ENCODE results near the gene UBIAD1. TPM values are rescaled to one million over a fixed set of nuclear protein-coding genes. Genes with fewer than 3 reads are reported as not detected.
A peak's percentile ranks its signal among the peaks of the same experiment; 100 is the strongest.
"Not testable (repeated sequence)": the region's sequence is repeated elsewhere in the genome, so short reads cannot be mapped to it uniquely, and the experiment has no call there.

The UBIAD1 gene, protein sequence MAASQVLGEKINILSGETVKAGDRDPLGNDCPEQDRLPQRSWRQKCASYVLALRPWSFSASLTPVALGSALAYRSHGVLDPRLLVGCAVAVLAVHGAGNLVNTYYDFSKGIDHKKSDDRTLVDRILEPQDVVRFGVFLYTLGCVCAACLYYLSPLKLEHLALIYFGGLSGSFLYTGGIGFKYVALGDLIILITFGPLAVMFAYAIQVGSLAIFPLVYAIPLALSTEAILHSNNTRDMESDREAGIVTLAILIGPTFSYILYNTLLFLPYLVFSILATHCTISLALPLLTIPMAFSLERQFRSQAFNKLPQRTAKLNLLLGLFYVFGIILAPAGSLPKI
- total RNA-seq (2014; rRNA removed; shearing (Covaris generic)): 13.6 TPM in 2 replicates
- 9.3 and 19.5 TPM in 2 replicates for polyA plus RNA-seq (2014; cell fraction: nucleus; rRNA removed)

DNA sequence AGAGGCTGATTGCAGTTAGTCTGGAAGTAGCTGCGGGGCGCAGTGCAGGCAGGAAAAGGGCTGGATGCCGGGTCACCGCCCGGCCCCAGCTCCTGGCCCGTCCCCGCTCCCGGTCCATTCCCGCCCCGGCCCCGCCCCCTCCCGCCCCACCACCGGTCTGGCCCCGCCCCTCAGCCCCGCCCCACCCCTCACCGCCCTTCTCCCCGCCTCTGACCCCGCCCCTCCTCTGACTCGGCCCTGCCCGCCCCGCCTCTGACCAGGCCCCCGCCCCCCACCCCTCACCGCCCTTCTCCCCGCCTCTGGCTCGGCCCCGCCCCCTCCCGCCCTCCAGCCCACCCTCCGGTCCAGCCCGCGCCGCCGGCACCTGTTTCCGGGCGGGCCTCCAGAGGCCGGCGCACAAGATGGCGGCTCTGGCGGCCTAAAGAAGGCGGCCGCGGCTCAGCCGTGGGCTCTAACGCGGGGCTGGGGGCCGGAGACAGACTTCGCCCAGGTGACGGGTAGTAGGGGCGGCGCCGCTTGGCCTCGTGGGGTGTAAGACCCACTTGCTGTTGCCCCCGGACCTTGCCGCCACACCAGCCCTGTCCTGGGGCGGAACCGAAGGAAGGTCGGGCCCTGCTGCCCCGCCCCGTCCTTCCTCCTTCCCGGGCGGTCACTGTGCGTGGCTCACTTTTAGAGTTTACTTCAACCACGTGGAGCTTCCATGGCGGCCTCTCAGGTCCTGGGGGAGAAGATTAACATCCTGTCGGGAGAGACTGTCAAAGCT lies at the start of gene UBIAD1:
Gene UBIAD1, plus strand, starts transcription at position 367 of the 763 bp plus-strand sequence. Its CDS starts 334 bp downstream, at position 701.
- DNase-seq (ENCODE audit: extremely low read depth, low read depth): peak; percentile 77

DNA sequence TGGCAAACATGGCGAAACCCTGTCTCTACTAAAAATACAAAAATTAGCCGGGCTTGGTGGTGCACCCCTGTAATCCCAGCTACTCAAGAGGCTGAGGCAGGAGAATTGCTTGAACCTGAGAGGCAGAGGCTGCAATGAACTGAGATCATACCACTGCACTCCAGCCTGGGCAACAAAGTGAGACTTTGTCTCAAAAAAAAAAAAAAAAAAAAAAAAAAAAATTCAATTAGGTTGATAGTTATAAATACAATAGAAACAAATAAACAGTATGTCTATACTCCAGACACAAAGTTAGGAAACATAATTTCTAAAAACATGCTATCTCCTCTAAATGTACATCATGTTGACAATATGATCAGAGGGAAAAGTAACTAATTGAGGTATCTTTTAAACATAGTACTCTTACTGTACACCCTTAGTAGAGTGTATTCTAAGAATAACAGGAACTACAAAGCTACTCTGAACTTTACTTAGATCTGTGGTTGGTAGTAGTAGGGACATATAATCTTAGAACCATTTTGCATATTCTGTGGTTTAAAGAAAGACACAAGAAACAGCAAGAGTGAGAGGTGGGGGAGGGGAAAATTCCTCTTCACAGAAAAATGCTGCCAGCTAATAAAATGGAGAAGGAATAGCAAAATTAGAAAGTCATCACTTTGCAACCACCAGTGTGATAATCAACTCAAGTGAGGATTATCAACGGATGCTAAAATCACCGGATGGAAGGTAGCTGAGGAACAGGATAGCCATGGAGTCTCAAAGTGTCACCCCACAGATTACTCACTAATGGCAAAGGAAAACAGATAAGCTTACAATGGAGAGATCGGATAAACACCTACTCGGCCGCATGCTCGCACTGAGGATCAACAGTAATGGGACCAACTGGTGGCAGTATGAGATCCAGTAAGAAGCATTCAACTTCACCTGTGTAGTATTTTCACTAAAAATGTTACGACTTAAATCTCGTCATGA lies 45.6 kb upstream of the UBIAD1 start:
- DNase-seq (ENCODE audit: extremely low read depth, low read depth): no peak

DNA sequence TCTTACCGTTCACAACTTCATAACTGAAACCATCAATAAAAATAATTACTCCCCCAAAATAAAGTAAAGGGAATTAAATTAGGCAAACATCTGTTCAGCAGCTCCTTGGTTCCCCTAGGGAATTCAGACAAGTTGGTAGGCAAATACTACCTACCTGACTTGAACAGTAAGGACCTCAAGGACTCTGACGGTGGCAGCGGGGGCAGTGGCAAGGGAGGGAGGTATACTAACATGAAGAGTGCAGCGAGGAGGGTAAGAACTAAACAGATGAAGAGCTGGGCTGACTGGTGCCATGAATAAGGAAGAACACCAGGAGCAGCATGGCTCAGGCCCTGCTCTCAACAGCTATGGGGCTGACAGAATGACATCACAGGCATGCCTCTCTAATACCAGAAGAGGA lies 43.8 kb upstream of the UBIAD1 start:
- no peak for DNase-seq (ENCODE audit: extremely low read depth, low read depth)

DNA sequence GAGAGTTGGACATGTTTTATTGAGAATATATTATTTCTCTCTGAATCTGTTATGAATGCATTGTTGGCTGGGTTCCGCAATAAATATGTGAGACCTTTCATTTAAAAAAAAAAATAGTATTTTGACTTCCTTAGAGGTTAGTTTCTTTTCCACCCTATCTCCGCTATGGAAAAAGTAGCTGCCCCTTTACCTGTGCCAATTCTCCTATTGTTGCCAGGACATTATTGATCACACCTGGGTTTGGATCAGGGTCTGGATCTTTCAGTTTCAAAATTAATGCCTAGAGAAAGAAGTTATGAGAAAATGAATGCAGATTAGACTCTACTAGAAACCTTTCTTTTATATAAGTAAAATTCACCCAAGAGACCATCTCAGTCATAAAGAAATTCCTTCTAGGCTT lies 39.8 kb upstream of the UBIAD1 start:
- DNase-seq (ENCODE audit: extremely low read depth, low read depth): no peak

DNA sequence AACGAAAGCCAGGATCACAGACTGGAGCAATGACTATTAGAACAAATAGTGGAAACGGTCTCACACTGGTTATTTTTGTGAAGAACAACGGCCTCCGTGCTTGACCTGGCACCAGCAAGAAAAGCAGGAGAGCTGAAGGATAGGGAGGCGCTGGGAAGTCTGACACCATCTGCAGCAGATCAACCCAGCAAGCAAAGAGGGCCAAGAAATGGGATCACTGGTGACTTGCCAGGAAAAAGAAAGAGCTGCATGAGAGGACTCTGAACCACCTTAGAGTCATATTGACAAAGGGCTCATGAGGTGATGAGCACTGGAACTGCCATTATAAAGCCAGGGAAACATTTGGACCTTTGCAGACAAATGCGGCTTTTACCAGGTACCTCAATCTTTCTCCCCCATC lies 35.6 kb upstream of the UBIAD1 start:
- no peak for DNase-seq (ENCODE audit: extremely low read depth, low read depth)

DNA sequence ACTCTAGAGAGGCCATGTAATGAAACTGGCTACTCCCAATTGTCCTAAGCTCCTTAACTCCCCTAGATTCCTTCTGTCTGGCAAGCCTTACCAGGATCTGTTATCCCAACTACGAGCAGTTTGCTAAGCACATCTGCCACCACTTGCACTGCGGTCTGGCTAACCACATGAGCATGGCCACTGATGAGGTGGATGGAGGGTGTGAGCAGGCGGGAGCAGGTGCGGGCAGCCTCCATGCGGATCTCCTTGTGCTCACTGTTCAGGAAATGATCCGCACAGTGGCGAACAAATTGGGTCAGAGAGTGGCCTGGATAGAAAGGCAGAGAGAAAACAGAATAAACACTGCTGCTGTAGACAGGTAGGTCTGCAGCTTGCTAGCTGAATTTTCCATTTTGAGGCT lies 34.7 kb upstream of the UBIAD1 start:
- no peak for DNase-seq (ENCODE audit: extremely low read depth, low read depth)

DNA sequence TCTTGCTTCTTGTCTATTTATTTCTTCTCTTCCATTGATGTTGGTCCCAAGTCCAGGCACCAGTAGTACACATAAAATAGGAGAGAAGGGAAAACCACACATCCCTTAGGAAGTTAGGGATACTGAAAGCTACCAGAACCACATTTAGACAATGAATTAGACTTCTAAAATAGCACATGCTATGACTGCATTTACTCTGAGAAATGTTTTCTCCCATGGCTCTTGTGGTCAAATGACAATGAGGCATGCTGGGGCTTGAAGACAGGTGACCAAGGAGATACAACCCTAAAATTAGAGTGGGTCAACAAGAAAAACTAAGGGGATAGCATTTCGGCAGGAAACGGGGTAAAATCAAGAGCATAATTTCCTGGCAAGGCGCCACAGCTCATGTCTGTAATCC lies 27.8 kb upstream of the UBIAD1 start:
- DNase-seq (ENCODE audit: extremely low read depth, low read depth): no peak

DNA sequence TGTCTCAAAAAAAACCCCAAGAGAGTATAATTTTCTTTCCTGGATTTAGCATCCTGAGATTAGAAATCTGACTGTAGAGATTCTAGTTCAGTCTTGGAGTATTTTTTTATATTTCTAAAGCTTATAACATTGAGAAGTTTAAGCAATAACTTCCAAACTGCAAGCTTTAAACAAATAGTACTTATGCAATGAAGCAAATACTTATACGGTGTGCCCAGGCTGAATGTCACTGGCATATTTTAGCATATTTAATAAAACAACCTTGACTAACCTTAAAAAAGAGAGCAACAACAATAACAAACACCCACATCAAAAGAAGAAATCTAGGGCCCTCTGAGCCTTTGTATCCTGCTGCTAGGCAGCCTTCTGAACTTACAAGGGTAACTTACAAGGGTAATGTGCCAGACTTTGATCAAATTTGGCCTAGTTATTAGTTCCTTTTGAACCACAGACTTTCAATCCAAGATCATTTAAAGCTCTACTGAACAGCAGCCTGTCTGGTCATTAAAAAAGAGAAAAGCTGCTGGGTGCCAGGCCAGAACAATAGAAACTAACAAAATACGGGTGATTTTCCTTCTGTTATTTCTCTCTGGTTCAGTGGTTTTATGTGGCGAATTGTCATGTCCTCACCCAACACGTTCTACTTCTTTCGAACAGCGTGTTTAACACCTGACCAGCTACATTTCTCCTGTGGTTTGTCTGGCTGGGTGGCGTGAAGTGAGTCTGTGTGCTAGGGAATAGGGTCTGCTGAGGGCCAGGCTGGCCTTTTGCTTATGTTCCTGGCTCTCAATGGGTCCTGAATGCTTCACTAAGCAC lies 26.9 kb upstream of the UBIAD1 start:
- no peak for DNase-seq (ENCODE audit: extremely low read depth, low read depth)

DNA sequence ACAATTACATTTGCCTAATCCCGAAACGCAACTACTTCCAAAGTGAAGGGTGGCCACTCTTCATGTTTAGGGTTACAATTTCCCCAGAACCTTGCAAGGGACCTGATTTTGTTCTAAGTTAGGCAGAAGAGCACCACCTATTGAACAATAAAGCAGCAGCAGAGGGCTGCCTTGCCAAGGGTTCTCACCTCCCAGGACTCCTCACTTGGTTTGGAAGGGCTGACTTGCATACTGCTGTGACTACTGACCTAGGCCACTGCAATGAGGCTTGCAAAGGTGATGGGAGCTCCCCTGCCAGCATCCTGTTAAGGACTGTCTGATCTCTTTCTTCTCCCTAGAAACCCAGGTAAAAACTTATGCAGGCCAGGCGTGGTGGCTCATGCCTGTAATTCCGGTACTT lies 24.8 kb upstream of the UBIAD1 start:
- no peak for DNase-seq (ENCODE audit: extremely low read depth, low read depth)

DNA sequence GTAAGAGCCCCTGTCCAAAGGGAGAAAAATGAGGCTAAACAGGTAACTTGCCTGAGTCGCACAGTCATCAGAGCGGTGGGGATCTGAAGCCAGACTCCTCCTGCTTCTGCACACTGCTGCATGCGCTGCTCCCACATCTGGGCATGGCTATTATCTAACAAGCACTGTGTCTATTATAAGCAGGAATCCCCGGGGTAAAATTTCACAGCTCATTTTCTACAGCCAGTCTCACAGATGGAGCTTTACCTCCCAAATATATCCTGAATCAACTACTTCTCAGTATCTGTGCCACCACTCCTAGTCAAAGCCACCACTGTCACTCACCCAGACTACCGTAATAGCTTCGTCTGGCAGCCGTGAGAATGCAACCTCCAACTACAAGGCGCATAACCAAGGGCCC lies 20.5 kb upstream of the UBIAD1 start:
- DNase-seq (ENCODE audit: extremely low read depth, low read depth): no peak

DNA sequence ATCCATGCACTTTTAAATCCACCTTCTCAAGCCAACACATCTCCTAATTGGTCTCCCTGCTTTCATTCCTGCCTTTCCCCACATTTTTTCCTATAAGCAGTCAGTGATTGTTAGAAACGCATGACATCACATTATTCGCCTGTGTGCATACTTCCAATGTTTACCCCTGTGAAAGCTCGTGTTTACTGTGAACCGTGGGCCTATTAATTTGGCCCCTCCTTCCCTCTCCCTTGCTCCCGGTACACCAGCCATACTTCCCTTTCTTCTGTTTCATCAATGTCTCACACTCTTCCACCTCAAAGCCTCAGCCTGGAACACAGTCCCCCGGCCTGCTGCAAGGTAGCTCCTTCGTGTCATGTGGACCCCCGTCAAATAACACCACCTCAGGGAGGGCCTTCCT lies 19.8 kb upstream of the UBIAD1 start:
- no peak for DNase-seq (ENCODE audit: extremely low read depth, low read depth)

DNA sequence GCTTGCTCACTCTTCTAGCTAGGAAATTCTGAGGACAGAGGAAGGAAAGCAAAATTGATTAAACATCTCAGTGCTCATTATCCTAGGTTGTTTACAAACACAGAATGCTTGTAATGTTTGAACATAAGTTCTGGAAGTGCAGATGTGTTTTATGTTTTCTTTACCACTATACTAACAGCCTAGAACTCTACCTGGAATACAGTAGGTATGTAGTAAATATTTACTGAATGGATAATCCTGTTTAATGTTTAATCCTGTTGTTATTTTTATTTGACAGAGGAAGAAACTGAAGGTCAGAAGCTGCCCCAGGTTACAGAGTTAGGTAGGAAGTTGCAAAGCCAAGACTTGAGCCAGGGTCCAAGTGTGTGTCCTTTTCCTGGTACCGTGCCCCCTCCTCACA lies 16.7 kb upstream of the UBIAD1 start:
- DNase-seq (ENCODE audit: extremely low read depth, low read depth): no peak

DNA sequence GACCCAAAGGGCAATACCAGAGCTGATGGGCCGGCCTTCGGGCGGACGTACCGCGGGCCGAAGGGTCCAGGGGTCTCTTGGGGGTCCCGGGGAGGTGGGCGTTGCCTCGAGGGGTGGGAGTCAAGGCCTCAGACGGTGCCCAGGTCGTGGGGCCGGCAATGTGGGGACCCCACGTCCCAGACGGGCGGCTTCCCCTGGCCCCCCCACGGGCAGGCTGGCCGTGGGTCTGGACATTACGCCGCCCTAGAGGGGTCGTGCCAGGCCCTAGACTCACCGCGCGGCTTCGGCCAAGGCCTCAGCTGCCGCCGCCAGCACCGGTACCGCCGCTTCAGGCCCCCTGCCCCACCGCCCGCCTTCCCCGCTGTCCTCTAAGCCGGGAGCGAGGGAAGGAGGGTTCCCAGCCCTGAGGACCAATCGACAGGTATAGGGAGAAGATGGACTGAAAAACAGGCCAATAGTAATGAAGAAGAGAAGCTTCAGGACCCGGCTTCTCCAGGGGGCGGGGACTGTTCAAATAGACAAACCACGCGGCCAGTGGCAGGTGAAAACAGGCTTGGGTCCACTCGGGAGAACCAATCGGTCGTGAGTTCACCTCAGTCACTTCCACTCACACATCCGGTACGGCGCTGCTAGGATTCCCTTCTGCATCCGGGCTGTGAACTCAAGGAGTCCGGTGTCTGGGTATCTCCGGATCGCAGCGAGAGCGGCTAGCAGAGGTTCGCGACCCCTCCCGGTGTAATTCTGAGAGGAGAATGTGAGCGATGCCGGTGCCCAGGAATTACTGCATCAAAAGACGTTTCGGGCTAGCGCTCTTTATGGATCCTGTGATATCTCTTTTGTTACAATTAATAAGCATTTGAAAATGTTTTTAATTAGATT lies 10.6 kb upstream of the UBIAD1 start, which contains the start of gene MTOR:
Gene MTOR, minus strand, starts transcription at position 381 of the 879 bp plus-strand sequence. CDS start 3,142 bp downstream, outside the sequence.
- peak; percentile 99 for DNase-seq (ENCODE audit: extremely low read depth, low read depth)

DNA sequence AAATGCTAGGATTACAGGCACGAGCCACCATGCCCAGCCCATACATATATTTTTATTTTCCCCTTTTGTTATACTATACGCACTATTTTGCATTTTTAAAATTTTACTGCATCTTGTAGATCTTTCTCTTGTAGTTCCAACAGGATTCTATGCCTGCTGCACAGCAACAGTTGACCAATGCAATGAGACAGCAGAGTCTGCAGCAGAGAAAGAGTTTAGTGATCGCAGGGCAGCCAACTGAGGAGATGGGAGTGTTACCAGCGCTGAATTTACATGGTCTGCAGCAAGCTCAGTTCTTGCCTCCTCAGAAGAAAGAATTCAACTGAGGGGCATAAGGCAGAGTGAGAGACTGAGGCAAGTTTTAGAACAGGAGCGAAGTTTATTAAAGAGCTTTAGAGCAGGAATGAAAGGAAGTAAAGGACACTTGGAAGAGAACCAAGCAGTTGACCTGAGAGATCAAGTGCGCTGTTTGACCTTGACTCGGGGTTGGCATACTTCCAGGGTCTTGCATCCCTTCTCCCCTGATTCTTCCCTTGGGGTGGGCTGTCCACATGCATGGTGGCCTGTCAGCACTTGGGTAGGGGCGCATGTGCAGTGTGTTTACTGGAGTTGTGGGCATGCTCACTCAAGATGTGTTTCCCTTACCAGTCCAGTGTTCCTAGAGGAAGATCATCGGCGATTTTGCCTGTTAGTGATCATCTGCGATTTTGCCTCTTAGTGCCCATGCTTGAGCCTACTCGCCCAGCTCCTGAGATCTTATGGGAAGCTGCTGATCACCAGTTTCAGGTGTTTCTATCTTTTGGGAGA lies 6.5 kb upstream of the UBIAD1 start:
- no peak for DNase-seq (ENCODE audit: extremely low read depth, low read depth)

DNA sequence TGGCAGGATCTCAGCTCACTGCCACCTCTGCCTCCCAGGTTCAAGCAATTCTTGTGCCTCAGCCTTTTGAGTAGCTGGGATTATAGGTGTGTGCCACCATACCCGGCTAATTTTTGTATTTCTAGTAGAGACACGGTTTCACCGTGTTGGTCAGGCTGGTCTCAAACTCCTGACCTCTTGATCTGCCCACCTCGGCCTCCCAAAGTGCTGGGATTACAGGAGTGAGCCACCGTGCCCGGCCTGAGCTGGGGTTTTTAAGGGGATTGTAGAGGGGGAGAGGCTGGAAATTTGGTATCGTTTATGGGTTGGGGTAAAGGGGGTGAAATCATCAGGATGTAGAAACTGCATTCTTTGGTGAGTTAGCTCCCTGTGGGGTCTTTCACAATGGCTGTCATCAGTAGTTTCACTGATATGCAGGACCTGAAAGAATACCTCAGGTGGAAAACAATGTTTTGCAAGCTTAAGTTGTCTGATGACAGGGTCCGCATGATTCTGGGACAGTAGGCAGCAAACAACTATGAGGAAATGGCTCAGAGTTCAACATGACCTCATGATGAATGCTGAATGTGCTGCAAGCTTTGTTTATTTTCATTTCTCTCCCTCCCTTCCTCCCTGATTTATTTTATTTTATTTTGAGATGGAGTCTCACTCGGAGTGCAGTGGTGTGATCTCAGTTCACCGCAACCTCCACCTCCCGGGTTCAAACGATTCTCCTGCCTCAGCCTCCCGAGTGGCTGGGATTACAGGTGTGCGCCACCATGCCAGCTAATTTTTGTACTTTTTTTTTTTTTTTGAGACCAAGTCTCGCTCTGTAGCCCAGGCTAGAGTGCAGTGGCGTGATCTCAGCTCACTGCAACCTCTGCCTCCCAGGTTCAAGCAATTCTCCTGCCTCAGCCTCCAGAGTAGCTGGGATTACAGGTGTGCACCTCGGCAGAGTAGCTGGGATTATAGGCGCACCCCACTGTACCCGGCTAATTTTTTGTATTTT lies 5.4 kb upstream of the UBIAD1 start:
- not testable (repeated sequence) for DNase-seq (ENCODE audit: extremely low read depth, low read depth)

DNA sequence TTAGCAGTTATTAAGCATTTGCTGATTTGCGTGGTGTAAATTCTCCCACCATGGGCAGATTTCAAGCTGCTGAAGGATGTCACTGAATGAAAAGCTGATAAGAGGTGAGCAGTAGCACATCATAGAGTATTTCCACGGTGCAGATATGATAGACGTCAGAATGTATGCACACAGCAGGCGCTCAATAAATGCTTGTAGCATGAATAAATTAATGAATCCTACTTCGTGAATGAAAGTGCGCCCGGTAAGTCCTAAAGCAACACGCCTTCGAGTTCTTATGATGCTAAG lies 510 bp upstream of the UBIAD1 start:
- no peak for DNase-seq (ENCODE audit: extremely low read depth, low read depth)

DNA sequence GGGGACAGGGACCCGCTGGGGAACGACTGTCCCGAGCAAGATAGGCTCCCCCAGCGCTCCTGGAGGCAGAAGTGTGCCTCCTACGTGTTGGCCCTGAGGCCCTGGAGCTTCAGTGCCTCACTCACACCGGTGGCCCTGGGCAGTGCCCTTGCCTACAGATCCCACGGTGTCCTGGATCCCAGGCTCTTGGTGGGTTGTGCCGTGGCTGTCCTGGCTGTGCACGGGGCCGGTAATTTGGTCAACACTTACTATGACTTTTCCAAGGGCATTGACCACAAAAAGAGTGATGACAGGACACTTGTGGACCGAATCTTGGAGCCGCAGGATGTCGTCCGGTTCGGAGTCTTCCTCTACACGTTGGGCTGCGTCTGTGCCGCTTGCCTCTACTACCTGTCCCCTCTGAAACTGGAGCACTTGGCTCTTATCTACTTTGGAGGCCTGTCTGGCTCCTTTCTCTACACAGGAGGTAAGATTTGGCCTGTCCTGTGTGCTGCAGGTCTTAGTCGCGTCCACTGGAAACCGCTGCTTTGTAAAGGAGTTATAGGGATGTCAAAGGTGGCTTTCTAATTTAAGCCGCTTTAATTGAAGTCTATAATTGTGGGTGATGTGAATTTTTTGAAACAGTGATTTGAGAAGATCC lies 717 bp downstream of the UBIAD1 start:
- no peak for DNase-seq (ENCODE audit: extremely low read depth, low read depth)

Measured in NCI-H460 (cell line).